Hepatocyte (in vitro differentiated cells): ENCODE results near the gene FEZ2. TPM values are rescaled to one million over a fixed set of nuclear protein-coding genes. Genes with fewer than 3 reads are reported as not detected.

Experiments
- DNase-seq: peaks from one replicate; pipeline ENCODE4 v3.0.0-alpha.2; 2016; ENCODE audit warnings: low spot score
- H2AFZ ChIP-seq: fragments of 200-600 bp; sonication (generic); 2 replicates; pipeline ENCODE4 v1.6.0; 2016; ENCODE audit warnings: antibody characterized with exemption, mild to moderate bottlenecking
- H3K27ac ChIP-seq: fragments of 200-600 bp; sonication (generic); 2 replicates; pipeline ENCODE4 v1.5.1; 2016; ENCODE audit warnings: mild to moderate bottlenecking
- H3K27me3 ChIP-seq: fragments of 200-600 bp; sonication (generic); 2 replicates; pipeline ENCODE4 v1.6.1; 2016
- H3K36me3 ChIP-seq: fragments of 200-600 bp; sonication (generic); replicated peaks from 2 replicates; pipeline ENCODE4 v1.5.1; 2016; ENCODE audit warnings: low read depth; ENCODE audit not compliant: insufficient read depth
- H3K4me1 ChIP-seq: fragments of 200-600 bp; sonication (generic); 2 replicates; pipeline ENCODE4 v1.5.1; 2016; ENCODE audit warnings: mild to moderate bottlenecking, moderate library complexity; ENCODE audit not compliant: insufficient read depth
- H3K4me2 ChIP-seq: fragments of 200-600 bp; sonication (generic); 2 replicates; pipeline ENCODE4 v1.6.0; 2016
- H3K4me3 ChIP-seq: fragments of 200-600 bp; sonication (generic); 2 replicates; pipeline ENCODE4 v1.5.1; 2016; ENCODE audit warnings: mild to moderate bottlenecking
- H3K79me2 ChIP-seq: fragments of 200-600 bp; sonication (generic); 2 replicates; pipeline ENCODE4 v1.6.0; 2017; ENCODE audit warnings: mild to moderate bottlenecking
- H3K9me2 ChIP-seq: fragments of 200-600 bp; sonication (generic); replicated peaks from 2 replicates; pipeline ENCODE4 v1.6.0; 2017; ENCODE audit warnings: mild to moderate bottlenecking; ENCODE audit not compliant: insufficient read depth
- H3K9me3 ChIP-seq: fragments of 200-600 bp; sonication (generic); 2 replicates; pipeline ENCODE4 v1.5.1; 2016; ENCODE audit warnings: low read depth, mild to moderate bottlenecking
- H4K20me1 ChIP-seq: fragments of 200-600 bp; sonication (generic); 2 replicates; pipeline ENCODE4 v1.6.0; 2016; ENCODE audit warnings: mild to moderate bottlenecking; ENCODE audit not compliant: insufficient read depth, poor library complexity, severe bottlenecking
- EZH2 ChIP-seq: fragments of 200-600 bp; sonication (generic); IDR thresholded peaks from 2 replicates; pipeline ENCODE4 v1.6.1; 2016; ENCODE audit warnings: antibody characterized with exemption, mild to moderate bottlenecking, borderline replicate concordance
- EZH2phosphoT487 ChIP-seq: fragments of 200-600 bp; sonication (generic); IDR thresholded peaks from one replicate; pipeline ENCODE4 v1.6.1; 2018; ENCODE audit warnings: antibody characterized with exemption, mild to moderate bottlenecking, low read depth, moderate library complexity; ENCODE audit not compliant: unreplicated experiment, severe bottlenecking
- WGBS: methylation state at CpG from one replicate; pipeline ENCODE4 v1.1.6; 2016; ENCODE audit warnings: low lambda C conversion rate; ENCODE audit errors: missing lambda C conversion rate; 5-methylcytosine and 5-hydroxymethylcytosine counted together
- polyA plus RNA-seq: library from polyadenylated mRNA; unstranded; fragments of >200 nt; fragmentation: Nextera tagmentation; extraction: Ambion mirVana; gene quantifications from 2 replicates; pipeline ENCODE4 v1.2.1, GENCODE V29; 2016
- total RNA-seq: library from RNA; depleted of rRNA; stranded (reverse); fragments of >200 nt; gene quantifications from 2 replicates; pipeline ENCODE4 v1.2.3, GENCODE V29; 2014
- TF ChIP-seq, protein P1 (sequence below): fragments of 200-600 bp; sonication (generic); IDR thresholded peaks from 2 replicates; pipeline ENCODE4 v1.5.1; 2016; ENCODE audit warnings: antibody characterized with exemption, mild to moderate bottlenecking; ENCODE audit not compliant: poor library complexity

The FEZ2 gene
- total and polyA plus RNA-seq, 2 experiments from 2014 or later, result 14.5 to 45.2 TPM

- no peaks in the 10 kb centered on the region for H3K9me2 ChIP-seq
- H3K4me1 ChIP-seq, result no peaks in the 10 kb centered on the region
- 96% methylated on average over 1 of the region's 1 CpG for WGBS
- TF ChIP-seq, protein P1, sequence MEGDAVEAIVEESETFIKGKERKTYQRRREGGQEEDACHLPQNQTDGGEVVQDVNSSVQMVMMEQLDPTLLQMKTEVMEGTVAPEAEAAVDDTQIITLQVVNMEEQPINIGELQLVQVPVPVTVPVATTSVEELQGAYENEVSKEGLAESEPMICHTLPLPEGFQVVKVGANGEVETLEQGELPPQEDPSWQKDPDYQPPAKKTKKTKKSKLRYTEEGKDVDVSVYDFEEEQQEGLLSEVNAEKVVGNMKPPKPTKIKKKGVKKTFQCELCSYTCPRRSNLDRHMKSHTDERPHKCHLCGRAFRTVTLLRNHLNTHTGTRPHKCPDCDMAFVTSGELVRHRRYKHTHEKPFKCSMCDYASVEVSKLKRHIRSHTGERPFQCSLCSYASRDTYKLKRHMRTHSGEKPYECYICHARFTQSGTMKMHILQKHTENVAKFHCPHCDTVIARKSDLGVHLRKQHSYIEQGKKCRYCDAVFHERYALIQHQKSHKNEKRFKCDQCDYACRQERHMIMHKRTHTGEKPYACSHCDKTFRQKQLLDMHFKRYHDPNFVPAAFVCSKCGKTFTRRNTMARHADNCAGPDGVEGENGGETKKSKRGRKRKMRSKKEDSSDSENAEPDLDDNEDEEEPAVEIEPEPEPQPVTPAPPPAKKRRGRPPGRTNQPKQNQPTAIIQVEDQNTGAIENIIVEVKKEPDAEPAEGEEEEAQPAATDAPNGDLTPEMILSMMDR, result no peak
- TF ChIP-seq EZH2phosphoT487 (no peak), EZH2 (no peak)
- H3K79me2 ChIP-seq, result peaks cover 58% of the 10 kb centered on the region
- H3K36me3 ChIP-seq, result peaks cover 4% of the 10 kb centered on the region
- no peaks in the 10 kb centered on the region for H3K27me3 ChIP-seq
- no peak overlapping the region for H3K27ac ChIP-seq
- H3K9me3 ChIP-seq, result no peaks in the 10 kb centered on the region
- no peak overlapping the region for H3K4me2 ChIP-seq
- DNase-seq, result no peak
- no peak overlapping the region for H3K4me3 ChIP-seq
- peaks cover 7% of the 10 kb centered on the region for H4K20me1 ChIP-seq
- H2AFZ ChIP-seq, result no peak overlapping the region
Observed at GRCh38 chr2:36587101-36587500, 10.9 kb downstream of the FEZ2 start.

- WGBS, result 98% methylated on average over 6 of the region's 6 CpGs
- peaks cover 4% of the 10 kb centered on the region for H3K36me3 ChIP-seq
Observed at GRCh38 chr2:36586672-36587071, 11.3 kb downstream of the FEZ2 start.

GRCh38 chr2:36584148-36584794, 13.7 kb downstream of the FEZ2 start:
- peaks cover 36% of the 10 kb centered on the region for H3K79me2 ChIP-seq
- H4K20me1 ChIP-seq, result no peaks in the 10 kb centered on the region
- H3K9me2 ChIP-seq, result no peaks in the 10 kb centered on the region
- peaks cover 7% of the 10 kb centered on the region for H3K4me1 ChIP-seq
- no peaks in the 10 kb centered on the region for H3K9me3 ChIP-seq
- no peak overlapping the region for H3K4me3 ChIP-seq
- WGBS, result 100% methylated on average over 1 of the region's 1 CpG
- H3K36me3 ChIP-seq, result peaks cover 3% of the 10 kb centered on the region
- H2AFZ ChIP-seq, result no peak overlapping the region
- H3K4me2 ChIP-seq, result no peak overlapping the region
- no peak overlapping the region for H3K27ac ChIP-seq
- no peak for DNase-seq
- no peaks in the 10 kb centered on the region for H3K27me3 ChIP-seq
- TF ChIP-seq EZH2phosphoT487, result no peak

More at GRCh38 chr2:36586672-36587071, 11.3 kb downstream of the FEZ2 start:
- no peak overlapping the region for H2AFZ ChIP-seq
- no peak for TF ChIP-seq EZH2
- TF ChIP-seq, protein P1, result no peak
- TF ChIP-seq EZH2phosphoT487, result no peak
- H3K9me2 ChIP-seq, result no peaks in the 10 kb centered on the region
- no peak overlapping the region for H3K4me2 ChIP-seq
- no peaks in the 10 kb centered on the region for H3K4me1 ChIP-seq
- H3K27me3 ChIP-seq, result no peaks in the 10 kb centered on the region
- DNase-seq, result no peak
- no peak overlapping the region for H3K4me3 ChIP-seq
- peaks cover 7% of the 10 kb centered on the region for H4K20me1 ChIP-seq
- no peak overlapping the region for H3K27ac ChIP-seq
- no peaks in the 10 kb centered on the region for H3K9me3 ChIP-seq
- H3K79me2 ChIP-seq, result peaks cover 54% of the 10 kb centered on the region

- Histone ChIP-seq H3K9me3 (no peaks in the 10 kb centered on the region), H3K4me2 (no peak overlapping the region), H4K20me1 (no peaks in the 10 kb centered on the region), H3K27me3 (no peaks in the 10 kb centered on the region), H2AFZ (no peak overlapping the region), H3K4me3 (no peak overlapping the region), H3K36me3 (no peaks in the 10 kb centered on the region), H3K27ac (no peak overlapping the region), H3K9me2 (no peaks in the 10 kb centered on the region), H3K4me1 (peaks cover 14% of the 10 kb centered on the region), H3K79me2 (peaks cover 24% of the 10 kb centered on the region)
- no peak for DNase-seq
- no peak for TF ChIP-seq EZH2phosphoT487
- TF ChIP-seq, protein P1, result no peak
- no peak for TF ChIP-seq EZH2
- 73% methylated on average over 3 of the region's 3 CpGs for WGBS
Observed at GRCh38 chr2:36582951-36583350, 15.0 kb downstream of the FEZ2 start.
